PC-3 (cell line): ENCODE measurements around the gene ALDH7A1. TPM values are rescaled to one million over a fixed set of nuclear protein-coding genes. Genes with fewer than 3 reads are reported as not detected.

Experiments used
- ATAC-seq: fragments of 200-7000 bp; cut with Tn5 transposase; 2 replicates; pipeline ENCODE4 v1.9.1; 2020; ENCODE audit warnings: mild to moderate bottlenecking, moderate library complexity
- BruUV-seq: library from RNA; stranded (reverse); fragments of 400-500 nt; replicated peaks from 2 replicates; lab custom pipeline; 2021; lab: Mats Ljungman, UMichigan
- CTCF ChIA-PET: fragments of 300-600 bp; sonication (Branson Sonifier 250); formaldehyde crosslinking; loops from one replicate; lab custom pipeline; 2022; ENCODE audit warnings: antibody characterized with exemption; lab: Charles Lee
- POLR2A ChIA-PET: fragments of 300-600 bp; sonication (Branson Sonifier 250); formaldehyde crosslinking; loops from one replicate; lab custom pipeline; 2022; ENCODE audit warnings: antibody characterized with exemption; ENCODE audit not compliant: unreplicated experiment; lab: Charles Lee
- DNase-seq: peaks from one replicate; pipeline ENCODE4 v3.0.0-alpha.2; 2015
- H2AFZ ChIP-seq: fragments of 300-600 bp; sonication (generic); 2 replicates; pipeline ENCODE4 v1.6.0; 2016; ENCODE audit warnings: antibody characterized with exemption, low read length
- H3F3A ChIP-seq: fragments of 300-600 bp; sonication (generic); one replicate; pipeline ENCODE4 v1.6.0; 2017; ENCODE audit warnings: antibody characterized with exemption, low read length, control low read depth, mild to moderate bottlenecking; ENCODE audit not compliant: unreplicated experiment
- H3K27ac ChIP-seq: fragments of 300-600 bp; sonication (generic); 2 replicates; pipeline ENCODE4 v1.5.1; 2016; ENCODE audit warnings: mild to moderate bottlenecking, low read length
- H3K27me3 ChIP-seq: fragments of 300-600 bp; sonication (generic); 2 replicates; pipeline ENCODE4 v1.6.1; 2016; ENCODE audit warnings: low read length, mixed read lengths
- H3K36me3 ChIP-seq: fragments of 300-600 bp; sonication (generic); 2 replicates; pipeline ENCODE4 v1.6.1; 2016; ENCODE audit warnings: low read depth, mixed run types, low read length, mixed read lengths
- H3K4me1 ChIP-seq: fragments of 300-600 bp; sonication (generic); 2 replicates; pipeline ENCODE4 v1.5.1; 2016; ENCODE audit warnings: low read length; ENCODE audit not compliant: insufficient read depth
- H3K4me2 ChIP-seq: fragments of 300-600 bp; sonication (generic); 2 replicates; pipeline ENCODE4 v1.6.0; 2016; ENCODE audit warnings: low read length
- H3K4me3 ChIP-seq: fragments of 300-600 bp; sonication (generic); 2 replicates; pipeline ENCODE4 v1.5.1; 2016; ENCODE audit warnings: mild to moderate bottlenecking, low read length, mixed read lengths
- H3K79me2 ChIP-seq: fragments of 300-600 bp; sonication (generic); 2 replicates; pipeline ENCODE4 v1.6.1; 2017; ENCODE audit warnings: low read length, mixed read lengths
- H3K9ac ChIP-seq: fragments of 300-600 bp; sonication (generic); 2 replicates; pipeline ENCODE4 v1.6.0; 2016; ENCODE audit warnings: mild to moderate bottlenecking, low read length
- H3K9me2 ChIP-seq: fragments of 300-600 bp; sonication (generic); replicated peaks from 2 replicates; pipeline ENCODE4 v1.6.1; 2016; ENCODE audit warnings: mixed run types, low read length, mixed read lengths
- H3K9me3 ChIP-seq: fragments of 300-600 bp; sonication (generic); 2 replicates; pipeline ENCODE4 v1.6.1; 2016; ENCODE audit warnings: low read length, mixed read lengths
- H4K20me1 ChIP-seq: fragments of 300-600 bp; sonication (generic); 2 replicates; pipeline ENCODE4 v1.6.1; 2016; ENCODE audit warnings: low read length, mixed read lengths
- EZH2 ChIP-seq: fragments of 300-600 bp; sonication (generic); IDR thresholded peaks from one replicate; pipeline ENCODE4 v1.6.1; 2017; ENCODE audit warnings: antibody characterized with exemption, mild to moderate bottlenecking, low read length; ENCODE audit not compliant: unreplicated experiment
- EZH2phosphoT487 ChIP-seq: fragments of 300-600 bp; sonication (generic); IDR thresholded peaks from 2 replicates; pipeline ENCODE4 v1.6.1; 2018; ENCODE audit warnings: mild to moderate bottlenecking, antibody characterized with exemption, low read length, borderline replicate concordance
- intact Hi-C: fragments of 100-400 bp; cut with micrococcal nuclease; formaldehyde crosslinking; loops from 2 replicates; pipeline ENCODE4 v1.9.0; 2023
- total RNA-seq: library from RNA; depleted of rRNA; stranded (reverse); fragments of >200 nt; gene quantifications from 2 replicates; pipeline ENCODE4 v1.2.3, GENCODE V29; 2014
- TF ChIP-seq, protein P1 (sequence below): fragments of 300-600 bp; sonication (generic); conservative IDR thresholded peaks from 2 replicates; pipeline ENCODE4 v1.5.1; 2017; ENCODE audit warnings: antibody characterized with exemption, low read depth, mild to moderate bottlenecking, low read length

Gene ALDH7A1
- total RNA-seq, 1 experiment from 2014 or later, result 45.9 TPM

DNA sequence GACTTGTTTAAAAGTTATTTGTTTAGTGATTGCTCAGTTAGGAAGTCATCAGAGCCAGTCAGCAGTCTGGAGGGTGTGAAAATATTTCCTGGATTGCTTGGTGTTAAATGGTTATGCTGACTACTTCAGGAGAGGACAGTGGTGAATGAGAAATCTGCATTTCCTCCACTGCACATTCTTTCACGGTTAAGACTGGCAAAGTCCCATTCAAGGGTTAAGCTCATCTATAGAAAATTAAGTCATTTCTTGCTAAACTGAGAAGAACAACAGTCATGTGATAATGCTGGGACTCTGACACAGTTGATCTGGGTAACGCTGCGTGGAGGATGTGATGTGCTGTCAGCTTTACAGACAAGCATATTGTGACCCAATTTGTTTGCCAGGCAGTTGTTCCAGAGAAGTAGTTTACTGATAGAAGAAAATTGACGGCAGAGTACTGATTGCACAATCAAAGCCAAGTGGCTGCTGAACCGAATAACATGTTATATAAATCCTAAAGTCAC lies 91.4 kb downstream of the ALDH7A1 start:
- ATAC-seq, result peak; percentile 79
- Histone ChIP-seq H2AFZ (peak overlapping the region; percentile 57), H3K9ac (no peak overlapping the region), H4K20me1 (no peaks in the 10 kb centered on the region), H3K27me3 (no peaks in the 10 kb centered on the region), H3K4me2 (no peak overlapping the region), H3K27ac (no peak overlapping the region), H3K9me2 (no peaks in the 10 kb centered on the region), H3K4me3 (no peak overlapping the region), H3K79me2 (no peaks in the 10 kb centered on the region), H3K36me3 (no peaks in the 10 kb centered on the region), H3K9me3 (no peaks in the 10 kb centered on the region), H3K4me1 (peaks cover 5% of the 10 kb centered on the region; the same call in 1 of the 2 replicates), H3F3A (no peaks in the 10 kb centered on the region)
- CTCF ChIA-PET, result no interaction called here
- DNase-seq, result no peak
- BruUV-seq, result no TSS peak
- POLR2A ChIA-PET, result no interaction called here
- TF ChIP-seq EZH2 (no peak), EZH2phosphoT487 (no peak)
- TF ChIP-seq, protein P1, sequence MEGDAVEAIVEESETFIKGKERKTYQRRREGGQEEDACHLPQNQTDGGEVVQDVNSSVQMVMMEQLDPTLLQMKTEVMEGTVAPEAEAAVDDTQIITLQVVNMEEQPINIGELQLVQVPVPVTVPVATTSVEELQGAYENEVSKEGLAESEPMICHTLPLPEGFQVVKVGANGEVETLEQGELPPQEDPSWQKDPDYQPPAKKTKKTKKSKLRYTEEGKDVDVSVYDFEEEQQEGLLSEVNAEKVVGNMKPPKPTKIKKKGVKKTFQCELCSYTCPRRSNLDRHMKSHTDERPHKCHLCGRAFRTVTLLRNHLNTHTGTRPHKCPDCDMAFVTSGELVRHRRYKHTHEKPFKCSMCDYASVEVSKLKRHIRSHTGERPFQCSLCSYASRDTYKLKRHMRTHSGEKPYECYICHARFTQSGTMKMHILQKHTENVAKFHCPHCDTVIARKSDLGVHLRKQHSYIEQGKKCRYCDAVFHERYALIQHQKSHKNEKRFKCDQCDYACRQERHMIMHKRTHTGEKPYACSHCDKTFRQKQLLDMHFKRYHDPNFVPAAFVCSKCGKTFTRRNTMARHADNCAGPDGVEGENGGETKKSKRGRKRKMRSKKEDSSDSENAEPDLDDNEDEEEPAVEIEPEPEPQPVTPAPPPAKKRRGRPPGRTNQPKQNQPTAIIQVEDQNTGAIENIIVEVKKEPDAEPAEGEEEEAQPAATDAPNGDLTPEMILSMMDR, result no peak
- intact Hi-C loops, result no loop called here

DNA sequence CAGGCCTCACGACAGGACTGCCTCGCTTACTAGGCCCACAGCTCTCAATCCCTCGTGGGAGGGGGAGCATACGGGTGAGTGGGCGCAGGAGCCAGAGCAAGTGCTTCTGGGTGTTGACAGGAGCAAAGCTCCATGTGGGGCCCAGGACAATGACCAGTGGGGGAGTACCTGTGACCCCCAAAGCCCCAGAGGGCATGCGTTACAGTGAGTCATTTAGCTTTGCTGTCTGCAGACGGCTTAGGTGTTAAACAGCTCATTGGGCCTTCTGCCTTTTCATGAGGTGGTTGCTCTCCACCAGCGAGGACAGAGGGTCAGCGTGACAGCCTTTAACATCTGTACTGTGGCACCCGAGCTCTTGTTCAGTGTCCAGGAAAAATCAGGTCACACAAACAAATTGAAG lies 93.6 kb downstream of the ALDH7A1 start:
- H3K4me1 ChIP-seq, result peaks cover 5% of the 10 kb centered on the region; the same call in 1 of the 2 replicates
- no peaks in the 10 kb centered on the region for H3K79me2 ChIP-seq
- POLR2A ChIA-PET, result no interaction called here
- TF ChIP-seq, protein P1, result no peak
- TF ChIP-seq EZH2 (no peak), EZH2phosphoT487 (no peak)
- H3K27me3 ChIP-seq, result no peaks in the 10 kb centered on the region
- ATAC-seq (no peak), DNase-seq (no peak)
- H2AFZ ChIP-seq, result no peak overlapping the region
- H3K4me3 ChIP-seq, result no peak overlapping the region
- no TSS peak for BruUV-seq
- H3K36me3 ChIP-seq, result no peaks in the 10 kb centered on the region
- H3K9me3 ChIP-seq, result no peaks in the 10 kb centered on the region
- H3F3A ChIP-seq, result no peaks in the 10 kb centered on the region
- no peak overlapping the region for H3K9ac ChIP-seq
- intact Hi-C loops, result no loop called here
- no peak overlapping the region for H3K4me2 ChIP-seq
- CTCF ChIA-PET, result no interaction called here
- no peaks in the 10 kb centered on the region for H3K9me2 ChIP-seq
- H3K27ac ChIP-seq, result no peak overlapping the region
- no peaks in the 10 kb centered on the region for H4K20me1 ChIP-seq

DNA sequence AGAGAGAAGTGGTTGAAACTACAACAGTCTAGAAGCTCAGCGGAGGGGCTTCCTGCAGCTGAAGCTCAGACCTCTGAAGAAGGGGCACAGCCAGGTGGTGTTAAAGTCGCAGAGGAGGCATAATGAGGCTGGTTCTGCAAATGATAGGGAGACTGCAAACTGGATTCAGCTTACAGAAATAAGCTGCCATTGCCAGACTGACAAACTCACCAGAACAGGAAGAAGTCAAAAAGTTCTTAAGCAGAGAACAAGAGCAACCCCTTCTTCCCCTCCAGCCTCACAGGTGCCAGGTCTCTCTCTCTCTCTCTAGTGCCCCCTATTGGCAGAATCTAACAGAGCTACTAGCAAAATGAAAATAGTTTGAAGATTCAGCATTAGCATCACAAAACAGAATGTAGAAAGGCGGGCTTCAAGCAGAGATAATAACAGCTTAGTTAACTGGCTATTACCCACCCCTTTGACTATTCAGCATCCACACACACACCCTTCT lies 95.1 kb downstream of the ALDH7A1 start:
- Histone ChIP-seq H3K79me2 (no peaks in the 10 kb centered on the region), H3K27me3 (no peaks in the 10 kb centered on the region), H3K36me3 (no peaks in the 10 kb centered on the region), H3F3A (no peaks in the 10 kb centered on the region), H3K4me1 (peaks cover 5% of the 10 kb centered on the region; the same call in 1 of the 2 replicates), H3K9ac (no peak overlapping the region), H3K9me2 (no peaks in the 10 kb centered on the region), H3K4me2 (no peak overlapping the region), H2AFZ (no peak overlapping the region), H3K4me3 (no peak overlapping the region), H4K20me1 (no peaks in the 10 kb centered on the region), H3K9me3 (no peaks in the 10 kb centered on the region), H3K27ac (no peak overlapping the region)
- BruUV-seq, result no TSS peak
- intact Hi-C loops, result loop anchor here (5.0 kb wide), 1 partner anchor 37 kb away; no protein-coding TSS in a partner anchor
- TF ChIP-seq EZH2phosphoT487 (no peak), EZH2 (no peak)
- TF ChIP-seq, protein P1, result peak; percentile 59
- POLR2A ChIA-PET, result no interaction called here
- peak; percentile 36 for DNase-seq
- no peak for ATAC-seq
- CTCF ChIA-PET, result interaction anchor here (0.6 to 1.2 kb wide), 2 partner anchors 39 to 76 kb away, joined by 3 read pairs; partner anchors contain the start of gene GRAMD2B
